Panc1 (cell line): Measurements from ENCODE around the gene STK10. TPM values are rescaled to one million over a fixed set of nuclear protein-coding genes. Genes with fewer than 3 reads are reported as not detected.

Experiments
- ATAC-seq: fragments of 200-7000 bp; cut with Tn5 transposase; 2 replicates; pipeline ENCODE4 v1.9.1; 2020; ENCODE audit warnings: mild to moderate bottlenecking, moderate library complexity
- BruUV-seq: library from RNA; stranded (reverse); fragments of 400-500 nt; replicated peaks from 2 replicates; lab custom pipeline; 2021; lab: Mats Ljungman, UMichigan
- CTCF ChIA-PET: fragments of 300-600 bp; sonication (Branson Sonifier 250); formaldehyde crosslinking; loops from one replicate; lab custom pipeline; 2022; ENCODE audit warnings: antibody characterized with exemption; lab: Charles Lee
- POLR2A ChIA-PET: fragments of 300-600 bp; sonication (Branson Sonifier 250); formaldehyde crosslinking; loops from one replicate; lab custom pipeline; 2022; ENCODE audit warnings: antibody characterized with exemption; lab: Charles Lee
- DNase-seq: peaks from one replicate; pipeline ENCODE4 v3.0.0-alpha.2; 2010; ENCODE audit warnings: low read depth, low spot score
- H3K27ac ChIP-seq: 2 replicates; pipeline ENCODE4 v1.5.1; 2011; ENCODE audit warnings: mild to moderate bottlenecking, low read length, inconsistent platforms
- H3K27me3 ChIP-seq: fragments of 200-500 bp; sonication (Bioruptor generic); 2 replicates; pipeline ENCODE4 v1.6.0; 2014; ENCODE audit warnings: low read length, inconsistent platforms; ENCODE audit not compliant: control insufficient read depth, insufficient read depth
- H3K36me3 ChIP-seq: fragments of 200-500 bp; sonication (Bioruptor generic); 2 replicates; pipeline ENCODE4 v1.5.1; 2014; ENCODE audit warnings: inconsistent platforms, mild to moderate bottlenecking, low read length, moderate library complexity; ENCODE audit not compliant: control insufficient read depth, insufficient read depth
- H3K4me1 ChIP-seq: 2 replicates; pipeline ENCODE4 v1.5.1; 2011; ENCODE audit warnings: inconsistent platforms, mild to moderate bottlenecking, low read length, moderate library complexity; ENCODE audit not compliant: control insufficient read depth, insufficient read depth
- H3K4me3 ChIP-seq, 2 experiments: 2 replicates each; pipeline ENCODE4 v1.5.1; 2011 to 2012; ENCODE audit warnings: low read depth in 2 of 2, low read length in 2 of 2, mild to moderate bottlenecking in 2 of 2, inconsistent platforms in 1 of 2, moderate library complexity in 1 of 2
- H3K9me3 ChIP-seq: fragments of 200-500 bp; sonication (Bioruptor generic); 2 replicates; pipeline ENCODE4 v1.5.1; 2014; ENCODE audit warnings: low read depth, mild to moderate bottlenecking, inconsistent platforms, low read length, moderate library complexity; ENCODE audit not compliant: control insufficient read depth, insufficient read depth
- CTCF ChIP-seq: fragments of 450-650 bp; IDR thresholded peaks from 2 replicates; pipeline ENCODE4 v1.5.1; 2017; ENCODE audit warnings: mild to moderate bottlenecking
- POLR2AphosphoS5 ChIP-seq: IDR thresholded peaks from 2 replicates; pipeline ENCODE4 v1.6.1; 2012; ENCODE audit warnings: mild to moderate bottlenecking, low read depth, low read length, moderate library complexity
- REST ChIP-seq, 2 experiments: IDR thresholded peaks; 2 replicates each; pipeline ENCODE4 v1.6.1; 2011 to 2012; ENCODE audit warnings: low read depth in 2 of 2, control low read depth in 1 of 2, low read length in 1 of 2, mild to moderate bottlenecking in 1 of 2, moderate library complexity in 1 of 2; ENCODE audit not compliant: insufficient read depth in 1 of 2
- SIN3A ChIP-seq: IDR thresholded peaks from 2 replicates; pipeline ENCODE4 v1.6.1; 2012; ENCODE audit warnings: low read depth, mild to moderate bottlenecking, low read length, moderate library complexity, borderline replicate concordance; ENCODE audit not compliant: insufficient read depth
- TCF7L2 ChIP-seq: IDR thresholded peaks from 2 replicates; pipeline ENCODE4 v1.6.1; 2011; ENCODE audit warnings: mild to moderate bottlenecking, low read depth, low read length, inconsistent platforms
- in situ Hi-C: cut with HindIII; loops from 2 replicates; pipeline ENCODE4 v1.10.0; 2016; ENCODE audit warnings: low sequenced_read_pairs, low pct_unique_long_range_greater_than_20kb
- intact Hi-C: fragments of 100-400 bp; cut with micrococcal nuclease; formaldehyde crosslinking; loops from one replicate; pipeline ENCODE4 v1.10.0; 2022; ENCODE audit not compliant: unreplicated experiment
- total RNA-seq: library from RNA; stranded (reverse); gene quantifications from one replicate; pipeline ENCODE4 v1.2.1, GENCODE V29; 2021; ENCODE audit not compliant: unreplicated experiment

Gene STK10
- total RNA-seq, 1 experiment from 2014 or later, result 34.9 TPM

GRCh38 chr5:172102218-172102870 lies 85.7 kb downstream of the STK10 start:
- H3K4me1 ChIP-seq, result peaks cover 7% of the 10 kb centered on the region
- POLR2A ChIA-PET, result no interaction called here
- in situ Hi-C loops, result no loop called here
- H3K4me3 ChIP-seq, result no peak overlapping the region
- DNase-seq (no peak), ATAC-seq (no peak)
- H3K27ac ChIP-seq, result no peak overlapping the region
- 0 out of 2 replicates have a peak, but pooled peaks cover 2% of the 10 kb centered on the region for H3K36me3 ChIP-seq
- H3K27me3 ChIP-seq, result no peaks in the 10 kb centered on the region
- CTCF ChIA-PET, result no interaction called here
- intact Hi-C loops, result no loop called here
- no peaks in the 10 kb centered on the region for H3K9me3 ChIP-seq
- TF ChIP-seq TCF7L2 (no peak), CTCF (no peak), SIN3A (no peak), REST (IDR thresholded peaks at IDR 0.05; ENCODE audit: insufficient read depth in 1 of 2, low read depth in 2 of 2, low read length in 1 of 2) (no peak), POLR2AphosphoS5 (no peak)
- BruUV-seq, result no TSS peak

GRCh38 chr5:172101547-172102217 lies 86.3 kb downstream of the STK10 start:
- no peak overlapping the region for H3K27ac ChIP-seq
- TF ChIP-seq POLR2AphosphoS5 (no peak), TCF7L2 (no peak), REST (IDR thresholded peaks at IDR 0.05; ENCODE audit: insufficient read depth in 1 of 2, low read depth in 2 of 2, low read length in 1 of 2) (no peak), SIN3A (no peak), CTCF (no peak)
- 0 out of 2 replicates have a peak, but pooled peaks cover 2% of the 10 kb centered on the region for H3K36me3 ChIP-seq
- BruUV-seq, result no TSS peak
- no peaks in the 10 kb centered on the region for H3K27me3 ChIP-seq
- no peak for DNase-seq
- no peak overlapping the region for H3K4me3 ChIP-seq
- H3K4me1 ChIP-seq, result peaks cover 2% of the 10 kb centered on the region; the same call in 1 of the 2 replicates
- H3K9me3 ChIP-seq, result no peaks in the 10 kb centered on the region
- no peak for ATAC-seq
- CTCF ChIA-PET, result no interaction called here
- POLR2A ChIA-PET, result interaction anchor here (0.7 kb wide), 1 partner anchor 44 kb away, joined by 10 read pairs; no protein-coding TSS in a partner anchor
- in situ Hi-C loops (no loop called here), intact Hi-C loops (no loop called here)
